ENCODE data around the gene ALS2.

DNA sequence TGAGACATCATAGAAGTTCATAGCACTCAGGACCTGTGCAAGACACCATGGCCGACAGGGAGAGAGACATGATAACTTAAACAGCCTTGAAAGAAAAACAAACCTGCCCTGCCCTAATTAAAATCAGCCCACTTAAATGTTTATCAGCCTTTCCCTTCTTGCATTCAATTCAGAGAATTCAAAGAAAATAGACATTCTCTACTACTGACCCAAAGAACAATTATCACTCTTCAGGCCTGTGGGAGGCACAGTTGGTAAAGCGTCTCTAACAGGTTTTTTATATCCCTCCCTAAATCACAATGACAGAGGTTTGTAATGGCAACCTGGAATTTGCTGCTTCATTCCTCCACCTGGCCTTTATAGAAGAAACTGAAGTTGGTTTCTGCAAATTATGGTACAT lies 27.3 kb upstream of the ALS2 start:
- no peak for TF ChIP-seq CTCF (IDR thresholded peaks at IDR 0.05; ENCODE audit: poor library complexity)
- no peak for TF ChIP-seq EZH2phosphoT487 (IDR thresholded peaks at IDR 0.05; ENCODE audit: low read depth, severe bottlenecking, unreplicated experiment)
